Right lobe of liver (tissue), 4 donors: ENCODE results near the gene MN1.

Source experiments
- POLR2A ChIP-seq: fragments of 450-650 bp; IDR thresholded peaks from one replicate; pipeline ENCODE4 v1.6.1; 2017; ENCODE audit warnings: antibody characterized with exemption, mild to moderate bottlenecking
- TF ChIP-seq, protein P1 (sequence below), 4 donors: fragments of 200-600 bp in 3 of 4; fragments of 450-650 bp in 1 of 4; IDR thresholded peaks; one replicate each; pipeline versions ENCODE4 v1.5.1 to v1.8.0; 2016 to 2022; ENCODE audit warnings: antibody characterized with exemption in 4 of 4, mild to moderate bottlenecking in 2 of 4
- donor health status: DM: no; HTN: no; CAD: no.
- donor health status: DM: no; HTN: no; CAD: no.
- donor health status: DM: no; HTN: yes; CAD: no.

DNA sequence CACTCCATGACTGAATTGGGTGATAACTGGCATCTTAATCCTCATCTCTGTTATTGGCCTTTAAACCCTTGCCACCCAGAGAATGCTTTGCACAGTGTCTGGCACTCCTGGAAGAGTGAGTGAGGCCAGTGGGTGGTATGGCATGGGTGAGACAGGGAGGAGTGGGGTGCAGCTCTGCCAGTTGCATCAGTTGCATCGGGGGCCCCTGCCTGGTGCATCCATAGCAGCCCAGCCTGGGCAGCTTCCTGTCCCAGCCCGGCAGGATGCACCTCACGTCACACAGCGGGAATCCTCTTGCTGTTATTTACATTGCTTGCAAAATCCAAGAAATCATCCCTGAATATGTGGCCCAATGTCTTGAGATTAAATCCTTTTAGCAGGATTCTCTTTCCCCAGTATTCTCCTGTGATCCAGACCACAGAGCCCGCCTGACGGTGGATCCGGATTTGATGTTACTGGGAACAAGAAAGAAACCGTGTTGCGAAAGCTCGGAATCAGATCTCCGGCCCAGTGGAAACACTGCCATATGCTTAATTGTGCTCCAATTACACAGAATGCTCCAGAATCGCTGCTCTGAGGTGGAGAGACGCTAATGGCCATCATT lies 37.6 kb upstream of the MN1 start:
- TF ChIP-seq, protein P1, sequence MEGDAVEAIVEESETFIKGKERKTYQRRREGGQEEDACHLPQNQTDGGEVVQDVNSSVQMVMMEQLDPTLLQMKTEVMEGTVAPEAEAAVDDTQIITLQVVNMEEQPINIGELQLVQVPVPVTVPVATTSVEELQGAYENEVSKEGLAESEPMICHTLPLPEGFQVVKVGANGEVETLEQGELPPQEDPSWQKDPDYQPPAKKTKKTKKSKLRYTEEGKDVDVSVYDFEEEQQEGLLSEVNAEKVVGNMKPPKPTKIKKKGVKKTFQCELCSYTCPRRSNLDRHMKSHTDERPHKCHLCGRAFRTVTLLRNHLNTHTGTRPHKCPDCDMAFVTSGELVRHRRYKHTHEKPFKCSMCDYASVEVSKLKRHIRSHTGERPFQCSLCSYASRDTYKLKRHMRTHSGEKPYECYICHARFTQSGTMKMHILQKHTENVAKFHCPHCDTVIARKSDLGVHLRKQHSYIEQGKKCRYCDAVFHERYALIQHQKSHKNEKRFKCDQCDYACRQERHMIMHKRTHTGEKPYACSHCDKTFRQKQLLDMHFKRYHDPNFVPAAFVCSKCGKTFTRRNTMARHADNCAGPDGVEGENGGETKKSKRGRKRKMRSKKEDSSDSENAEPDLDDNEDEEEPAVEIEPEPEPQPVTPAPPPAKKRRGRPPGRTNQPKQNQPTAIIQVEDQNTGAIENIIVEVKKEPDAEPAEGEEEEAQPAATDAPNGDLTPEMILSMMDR (IDR thresholded peaks at IDR 0.05) = no peak
- no peak for TF ChIP-seq POLR2A
